Left lung (tissue), 10 donors: ENCODE results near the gene FBXW8. TPM values are rescaled to one million over a fixed set of nuclear protein-coding genes. Genes with fewer than 3 reads are reported as not detected.

Experiments used
- ATAC-seq: fragments of 200-7000 bp; cut with Tn5 transposase; one replicate; pipeline ENCODE4 v1.9.1; 2020; ENCODE audit warnings: moderate library complexity
- DNase-seq, 4 donors: peaks; one replicate each; pipeline ENCODE4 v3.0.0-alpha.2; 2013 to 2020
- H3K27ac ChIP-seq, 2 donors: fragments of 200-600 bp; sonication (generic) in 1 of 2; one replicate each; pipeline versions ENCODE4 v1.5.0 to v1.8.0; 2020 to 2021
- H3K27me3 ChIP-seq, 2 donors: fragments of 200-600 bp; sonication (generic) in 1 of 2; one replicate each; pipeline versions ENCODE4 v1.5.0 to v1.8.0; 2020 to 2021
- H3K36me3 ChIP-seq, 2 donors: fragments of 200-600 bp; sonication (generic) in 1 of 2; one replicate each; pipeline versions ENCODE4 v1.5.0 to v1.8.0; 2020 to 2021
- H3K4me1 ChIP-seq, 2 donors: fragments of 200-600 bp; one replicate each; pipeline ENCODE4 v1.8.0; 2021
- H3K4me3 ChIP-seq, 2 donors: fragments of 200-600 bp; sonication (generic) in 1 of 2; one replicate each; pipeline versions ENCODE4 v1.5.0 to v1.8.0; 2020 to 2021; ENCODE audit warnings: mild to moderate bottlenecking in 1 of 2
- H3K9me3 ChIP-seq, 2 donors: fragments of 200-600 bp; sonication (generic) in 1 of 2; one replicate each; pipeline versions ENCODE4 v1.5.0 to v1.8.0; 2020 to 2021
- CTCF ChIP-seq, 2 donors: fragments of 200-600 bp; sonication (generic) in 1 of 2; IDR thresholded peaks; one replicate each; pipeline versions ENCODE4 v1.5.0 to v1.8.0; 2021; ENCODE audit warnings: antibody characterized with exemption in 2 of 2
- intact Hi-C, 2 donors: fragments of 100-400 bp; cut with DNase I; formaldehyde crosslinking; loops; one replicate each; pipeline versions ENCODE4 v1.11.2 to v1.14.2; 2022
- polyA plus RNA-seq, 6 donors: library from polyadenylated mRNA; unstranded; fragments of 120-200 nt; gene quantifications; one replicate each; pipeline ENCODE4 v1.2.1, GENCODE V29; 2013; ENCODE audit not compliant: insufficient read length in 6 of 6
- total RNA-seq, 2 donors: library from RNA; stranded (reverse); fragmentation: NEBNext Ultra II Directional; extraction: Animal tissue kit (Norgen Biotek cat#: 25700); gene quantifications; one replicate each; pipeline ENCODE4 v1.2.1, GENCODE V29; 2021
- donor health status: DM: no; HTN: yes; CAD: no.
- donor health status: DM: no; HTN: no; CAD: no.

The FBXW8 gene
- total and polyA plus RNA-seq, 8 donors, result 16.0 to 28.4 (median 24.6) TPM

- intact Hi-C loops, result no loop called here
- DNase-seq (no peak), ATAC-seq (no peak)
- Histone ChIP-seq H3K27me3 (no peaks in the 10 kb centered on the region), H3K36me3 (peaks cover 0 to 56% of the 10 kb centered on the region in 2 donors), H3K27ac (no peak overlapping the region), H3K4me1 (no peaks in the 10 kb centered on the region), H3K9me3 (peaks cover 0 to 5% of the 10 kb centered on the region in 2 donors), H3K4me3 (no peak overlapping the region)
- TF ChIP-seq CTCF (IDR thresholded peaks at IDR 0.05), result no peak
These were observed 107.1 kb downstream of the FBXW8 start for GRCh38 chr12:117017807-117018206.

- H3K4me1 ChIP-seq, result no peaks in the 10 kb centered on the region
- peaks cover 0 to 56% of the 10 kb centered on the region in 2 donors for H3K36me3 ChIP-seq
- no peak for ATAC-seq
- H3K27ac ChIP-seq, result no peak overlapping the region
- H3K4me3 ChIP-seq, result no peak overlapping the region
- intact Hi-C loops, result no loop called here
- DNase-seq, result no peak
- H3K27me3 ChIP-seq, result no peaks in the 10 kb centered on the region
- H3K9me3 ChIP-seq, result peaks cover 0 to 5% of the 10 kb centered on the region in 2 donors
- TF ChIP-seq CTCF (IDR thresholded peaks at IDR 0.05), result no peak
These were observed 107.5 kb downstream of the FBXW8 start for GRCh38 chr12:117018276-117018675.

GRCh38 chr12:117018685-117019084 lies 107.9 kb downstream of the FBXW8 start:
- H3K4me3 ChIP-seq, result no peak overlapping the region
- intact Hi-C loops, result no loop called here
- ATAC-seq (no peak), DNase-seq (no peak)
- peaks cover 0 to 2% of the 10 kb centered on the region in 2 donors for H3K9me3 ChIP-seq
- no peaks in the 10 kb centered on the region for H3K4me1 ChIP-seq
- no peak for TF ChIP-seq CTCF (IDR thresholded peaks at IDR 0.05)
- H3K27ac ChIP-seq, result no peak overlapping the region
- H3K27me3 ChIP-seq, result no peaks in the 10 kb centered on the region
- H3K36me3 ChIP-seq, result peaks cover 0 to 60% of the 10 kb centered on the region in 2 donors

GRCh38 chr12:117019866-117020265 lies 109.1 kb downstream of the FBXW8 start:
- no peak for ATAC-seq
- intact Hi-C loops, result no loop called here
- no peak for DNase-seq

More at GRCh38 chr12:117019866-117020265, 109.1 kb downstream of the FBXW8 start:
- no peak overlapping the region for H3K27ac ChIP-seq
- peaks cover 0 to 62% of the 10 kb centered on the region in 2 donors for H3K36me3 ChIP-seq
- H3K4me1 ChIP-seq, result no peaks in the 10 kb centered on the region
- no peaks in the 10 kb centered on the region for H3K27me3 ChIP-seq
- H3K4me3 ChIP-seq, result no peak overlapping the region
- no peak for TF ChIP-seq CTCF (IDR thresholded peaks at IDR 0.05)
- no peaks in the 10 kb centered on the region for H3K9me3 ChIP-seq
